Right lobe of liver (tissue), 6 donors: ENCODE measurements around the gene NCOA3. TPM values are rescaled to one million over a fixed set of nuclear protein-coding genes. Genes with fewer than 3 reads are reported as not detected.

Experiments used
- ATAC-seq, 4 donors: fragments of 200-7000 bp; cut with Tn5 transposase; one replicate each; pipeline ENCODE4 v1.9.1; 2020; ENCODE audit warnings: mild to moderate bottlenecking in 4 of 4, moderate library complexity in 4 of 4
- DNase-seq, 3 donors: peaks; one replicate each; pipeline ENCODE4 v3.0.0-alpha.2; 2020
- H3K27ac ChIP-seq, 3 donors: fragments of 200-600 bp; one replicate each; pipeline ENCODE4 v1.8.0; 2022
- H3K27me3 ChIP-seq, 2 donors: fragments of 200-600 bp; one replicate each; pipeline ENCODE4 v1.8.0; 2022
- H3K36me3 ChIP-seq, 4 donors: fragments of 200-600 bp; sonication (generic) in 1 of 4; one replicate each; pipeline versions ENCODE4 v1.5.1 to v1.8.0; 2017 to 2022; ENCODE audit warnings: control low read depth in 1 of 4
- H3K4me1 ChIP-seq, 4 donors: fragments of 200-600 bp; sonication (generic) in 1 of 4; one replicate each; pipeline versions ENCODE4 v1.5.1 to v1.8.0; 2017 to 2022; ENCODE audit warnings: control low read depth in 1 of 4
- H3K4me3 ChIP-seq, 3 donors: fragments of 200-600 bp; one replicate each; pipeline ENCODE4 v1.8.0; 2022
- H3K9me3 ChIP-seq, 4 donors: fragments of 200-600 bp; sonication (generic) in 1 of 4; one replicate each; pipeline versions ENCODE4 v1.5.1 to v1.8.0; 2017 to 2022; ENCODE audit warnings: control low read depth in 1 of 4
- POLR2A ChIP-seq: fragments of 450-650 bp; IDR thresholded peaks from one replicate; pipeline ENCODE4 v1.6.1; 2017; ENCODE audit warnings: antibody characterized with exemption, mild to moderate bottlenecking
- WGBS: methylation state at CpG from one replicate; pipeline ENCODE4 v1.1.6; 2018; ENCODE audit warnings: low coverage, low lambda C conversion rate; ENCODE audit not compliant: insufficient coverage; ENCODE audit errors: missing lambda C conversion rate; 5-methylcytosine and 5-hydroxymethylcytosine counted together
- intact Hi-C, 2 donors: fragments of 100-400 bp; cut with DNase I; formaldehyde crosslinking; loops; one replicate each; pipeline versions ENCODE4 v1.11.2 to v1.14.1; 2022
- total RNA-seq, 6 experiments: library from RNA; depleted of rRNA in 2 of 6; stranded (reverse); fragments of >200 nt in 2 of 6; fragmentation: NEBNext Ultra II Directional in 3 of 6; extraction: Animal tissue kit (Norgen Biotek cat#: 25700) in 3 of 6; gene quantifications; one replicate each; pipeline versions ENCODE4 v1.1.0 to v1.2.4, GENCODE V29; 2016 to 2023
- TF ChIP-seq, protein P1 (sequence below), 4 donors: fragments of 200-600 bp in 3 of 4; fragments of 450-650 bp in 1 of 4; IDR thresholded peaks; one replicate each; pipeline versions ENCODE4 v1.5.1 to v1.8.0; 2016 to 2022; ENCODE audit warnings: antibody characterized with exemption in 4 of 4, mild to moderate bottlenecking in 2 of 4
- donor health status: DM: no; HTN: yes; CAD: no.
- donor health status: DM: no; HTN: no; CAD: no.
- donor health status: DM: no; HTN: no; CAD: no.
- donor health status: DM: no; HTN: yes; CAD: no.
- donor health status: DM: no; HTN: yes; CAD: no.

The NCOA3 gene
- total RNA-seq, 6 experiments from 2014 or later, result 11.2 to 15.1 (median 13.8) TPM

DNA sequence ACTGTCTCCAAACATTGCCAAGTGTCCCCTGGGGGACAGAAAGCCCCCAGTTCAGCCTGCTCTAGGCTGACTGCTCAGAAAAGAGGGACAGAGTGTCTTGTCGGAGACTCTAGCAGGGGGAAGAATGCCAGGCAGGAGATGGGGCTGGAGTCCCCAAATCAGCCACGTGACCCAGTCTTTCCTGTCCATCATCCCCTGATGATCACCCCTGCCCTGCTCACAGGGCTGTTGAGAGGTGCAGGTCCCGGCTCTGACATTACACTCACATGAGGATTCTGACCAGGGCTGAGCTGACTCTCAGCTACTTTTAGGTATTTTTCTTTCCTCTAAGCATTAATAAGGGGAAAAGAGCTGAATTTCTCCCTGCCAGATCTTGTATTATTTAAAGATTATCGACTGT lies 167.8 kb downstream of the NCOA3 start:
- DNase-seq (no peak), ATAC-seq (no peak)
- intact Hi-C loops, result loop anchor here in 1 of 2 donors (5.0 kb wide), 1 partner anchor 958 kb away; no protein-coding TSS in a partner anchor
- TF ChIP-seq POLR2A, result no peak
- TF ChIP-seq, protein P1, sequence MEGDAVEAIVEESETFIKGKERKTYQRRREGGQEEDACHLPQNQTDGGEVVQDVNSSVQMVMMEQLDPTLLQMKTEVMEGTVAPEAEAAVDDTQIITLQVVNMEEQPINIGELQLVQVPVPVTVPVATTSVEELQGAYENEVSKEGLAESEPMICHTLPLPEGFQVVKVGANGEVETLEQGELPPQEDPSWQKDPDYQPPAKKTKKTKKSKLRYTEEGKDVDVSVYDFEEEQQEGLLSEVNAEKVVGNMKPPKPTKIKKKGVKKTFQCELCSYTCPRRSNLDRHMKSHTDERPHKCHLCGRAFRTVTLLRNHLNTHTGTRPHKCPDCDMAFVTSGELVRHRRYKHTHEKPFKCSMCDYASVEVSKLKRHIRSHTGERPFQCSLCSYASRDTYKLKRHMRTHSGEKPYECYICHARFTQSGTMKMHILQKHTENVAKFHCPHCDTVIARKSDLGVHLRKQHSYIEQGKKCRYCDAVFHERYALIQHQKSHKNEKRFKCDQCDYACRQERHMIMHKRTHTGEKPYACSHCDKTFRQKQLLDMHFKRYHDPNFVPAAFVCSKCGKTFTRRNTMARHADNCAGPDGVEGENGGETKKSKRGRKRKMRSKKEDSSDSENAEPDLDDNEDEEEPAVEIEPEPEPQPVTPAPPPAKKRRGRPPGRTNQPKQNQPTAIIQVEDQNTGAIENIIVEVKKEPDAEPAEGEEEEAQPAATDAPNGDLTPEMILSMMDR (IDR thresholded peaks at IDR 0.05), result no peak
- no peaks in the 10 kb centered on the region for H3K4me1 ChIP-seq
- 67% methylated on average over 3 of the region's 4 CpGs for WGBS
- H3K9me3 ChIP-seq, result no peaks in the 10 kb centered on the region
- no peaks in the 10 kb centered on the region for H3K36me3 ChIP-seq
- no peak overlapping the region for H3K27ac ChIP-seq
- H3K27me3 ChIP-seq, result no peaks in the 10 kb centered on the region
- H3K4me3 ChIP-seq, result no peak overlapping the region

DNA sequence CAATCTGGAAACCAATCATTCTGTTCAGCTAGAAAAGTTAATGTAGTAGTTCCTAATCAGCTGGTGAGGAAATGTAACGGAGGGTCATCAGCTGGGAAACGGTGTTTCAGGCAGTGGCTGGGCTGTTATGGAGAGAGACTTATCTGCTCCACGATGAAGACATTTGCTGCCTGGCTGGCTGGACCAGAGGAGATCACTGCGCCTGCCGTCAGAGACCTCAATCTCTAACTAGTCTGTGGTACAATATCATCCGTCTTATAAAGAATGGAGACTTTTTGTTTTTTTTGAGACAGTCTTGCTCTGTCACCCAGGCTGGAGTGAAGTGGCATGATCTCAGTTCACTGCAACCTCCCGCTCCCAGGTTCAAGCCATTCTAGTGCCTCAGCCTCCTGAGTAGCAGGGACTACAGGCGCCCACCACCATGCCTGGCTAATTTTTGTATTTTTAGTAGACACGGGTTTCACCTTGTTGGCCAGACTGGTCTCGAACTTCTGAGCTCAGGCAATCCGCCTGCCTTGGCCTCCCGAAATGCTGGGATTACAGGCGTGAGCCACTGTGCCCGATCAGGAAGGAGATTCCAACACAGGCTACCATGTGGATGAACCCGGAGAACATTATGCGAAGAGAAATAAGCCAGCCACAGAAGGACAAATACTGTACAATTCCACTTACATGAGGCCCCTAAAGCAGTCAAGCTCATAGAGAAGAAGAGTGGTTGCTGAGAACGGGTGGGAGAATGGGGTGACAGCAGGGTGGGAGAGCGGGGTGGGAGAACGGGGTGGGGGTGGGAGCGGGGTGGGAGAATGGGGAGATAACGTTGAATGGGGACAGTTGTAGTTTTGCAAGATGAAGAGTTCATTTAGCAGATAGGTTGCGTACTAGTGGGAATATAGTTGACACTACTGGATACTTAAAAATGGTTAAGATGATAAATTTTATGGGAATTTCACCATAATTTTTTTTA lies 168.5 kb downstream of the NCOA3 start:
- Histone ChIP-seq H3K4me3 (no peak overlapping the region), H3K27me3 (no peaks in the 10 kb centered on the region), H3K27ac (no peak overlapping the region), H3K9me3 (no peaks in the 10 kb centered on the region), H3K36me3 (no peaks in the 10 kb centered on the region), H3K4me1 (no peaks in the 10 kb centered on the region)
- ATAC-seq (no peak), DNase-seq (no peak)
- WGBS, result 89% methylated on average over 21 of the region's 22 CpGs
- TF ChIP-seq, protein P1 (IDR thresholded peaks at IDR 0.05), result no peak
- TF ChIP-seq POLR2A, result no peak
- intact Hi-C loops, result loop anchor here in 1 of 2 donors (5.0 to 10.0 kb wide), 2 partner anchors 115 to 957 kb away; partner anchors contain the start of gene SULF2

- no peak overlapping the region for H3K4me3 ChIP-seq
- DNase-seq (no peak), ATAC-seq (no peak)
- no peak overlapping the region for H3K27ac ChIP-seq
- WGBS, result 75% methylated on average over 2 of the region's 10 CpGs
- no peaks in the 10 kb centered on the region for H3K9me3 ChIP-seq
- H3K4me1 ChIP-seq, result no peaks in the 10 kb centered on the region
- TF ChIP-seq POLR2A, result no peak
- TF ChIP-seq, protein P1 (IDR thresholded peaks at IDR 0.05), result no peak
- intact Hi-C loops, result loop anchor here in 1 of 2 donors (10.0 kb wide), 1 partner anchor 114 kb away; the partner anchor contains the start of gene SULF2
- H3K36me3 ChIP-seq, result no peaks in the 10 kb centered on the region
- no peaks in the 10 kb centered on the region for H3K27me3 ChIP-seq
Measured at GRCh38 chr20:47670913-47671312, 169.2 kb downstream of the NCOA3 start.

DNA sequence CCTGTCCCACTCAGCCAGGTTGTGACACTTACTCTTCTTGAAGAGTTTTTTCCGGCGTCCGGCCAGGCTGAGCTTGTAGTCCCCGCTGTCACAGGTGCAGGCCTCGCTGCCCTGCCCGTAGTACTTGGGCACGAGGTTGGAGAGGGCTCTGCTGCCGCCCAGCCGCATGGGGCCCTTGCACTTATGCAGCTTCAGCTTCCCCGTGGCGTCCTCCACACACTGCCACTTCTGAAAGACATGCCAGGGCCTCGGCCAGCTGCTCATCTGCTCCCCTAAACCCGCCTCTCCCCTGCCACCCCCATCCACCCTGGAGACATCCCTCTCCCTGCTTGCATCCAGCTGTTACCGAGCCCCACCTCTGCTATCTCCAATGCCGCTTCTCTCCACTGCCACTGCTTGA lies 170.5 kb downstream of the NCOA3 start:
- no peaks in the 10 kb centered on the region for H3K27me3 ChIP-seq
- intact Hi-C loops, result loop anchor here in 1 of 2 donors (10.0 kb wide), 1 partner anchor 113 kb away; the partner anchor contains the start of gene SULF2

More for the DNA sequence above, 170.5 kb downstream of the NCOA3 start:
- Histone ChIP-seq H3K9me3 (no peaks in the 10 kb centered on the region), H3K4me3 (no peak overlapping the region), H3K36me3 (peaks cover 0 to 3% (median 0%) of the 10 kb centered on the region in 4 donors), H3K27ac (no peak overlapping the region), H3K4me1 (no peaks in the 10 kb centered on the region)
- no peak for ATAC-seq
- WGBS, result 98% methylated on average over 6 of the region's 15 CpGs
- TF ChIP-seq, protein P1 (IDR thresholded peaks at IDR 0.05), result no peak
- no peak for TF ChIP-seq POLR2A
- no peak for DNase-seq
